ENCODE measurements around the gene ADGRG6. TPM values are rescaled to one million over a fixed set of nuclear protein-coding genes. Genes with fewer than 3 reads are reported as not detected.

Gene ADGRG6
- total RNA-seq, 1 donor from 2014 or later, result 39.1 TPM

DNA sequence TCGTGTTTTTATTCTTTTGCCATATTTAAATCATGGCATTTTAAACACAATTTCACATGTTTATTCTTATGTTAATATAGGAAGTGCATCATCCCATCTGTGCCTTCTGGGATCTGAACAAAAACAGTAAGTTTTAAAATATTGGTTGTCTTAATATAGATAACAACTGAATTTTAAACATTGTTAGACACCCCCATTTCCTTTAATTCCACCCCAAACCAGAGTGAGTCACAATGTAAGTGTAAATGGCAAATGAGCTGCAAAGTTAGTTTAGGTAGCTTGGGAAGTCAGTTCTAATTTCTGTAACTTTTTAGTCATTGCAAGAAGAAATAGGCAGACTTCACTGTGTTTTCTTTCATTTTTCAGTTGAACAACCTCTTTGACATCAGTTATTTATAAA lies 108.0 kb downstream of the ADGRG6 start:
- H3K36me3 ChIP-seq (ENCODE audit: control insufficient read depth, insufficient read depth, low read length), result no peaks in the 10 kb centered on the region
- H3K27me3 ChIP-seq (ENCODE audit: control insufficient read depth, insufficient read depth, low read length), result no peaks in the 10 kb centered on the region
- no peak for DNase-seq (ENCODE audit: low read depth)
- no peak overlapping the region for H3K4me3 ChIP-seq (ENCODE audit: low read depth, low read length)
- TF ChIP-seq, protein P1, sequence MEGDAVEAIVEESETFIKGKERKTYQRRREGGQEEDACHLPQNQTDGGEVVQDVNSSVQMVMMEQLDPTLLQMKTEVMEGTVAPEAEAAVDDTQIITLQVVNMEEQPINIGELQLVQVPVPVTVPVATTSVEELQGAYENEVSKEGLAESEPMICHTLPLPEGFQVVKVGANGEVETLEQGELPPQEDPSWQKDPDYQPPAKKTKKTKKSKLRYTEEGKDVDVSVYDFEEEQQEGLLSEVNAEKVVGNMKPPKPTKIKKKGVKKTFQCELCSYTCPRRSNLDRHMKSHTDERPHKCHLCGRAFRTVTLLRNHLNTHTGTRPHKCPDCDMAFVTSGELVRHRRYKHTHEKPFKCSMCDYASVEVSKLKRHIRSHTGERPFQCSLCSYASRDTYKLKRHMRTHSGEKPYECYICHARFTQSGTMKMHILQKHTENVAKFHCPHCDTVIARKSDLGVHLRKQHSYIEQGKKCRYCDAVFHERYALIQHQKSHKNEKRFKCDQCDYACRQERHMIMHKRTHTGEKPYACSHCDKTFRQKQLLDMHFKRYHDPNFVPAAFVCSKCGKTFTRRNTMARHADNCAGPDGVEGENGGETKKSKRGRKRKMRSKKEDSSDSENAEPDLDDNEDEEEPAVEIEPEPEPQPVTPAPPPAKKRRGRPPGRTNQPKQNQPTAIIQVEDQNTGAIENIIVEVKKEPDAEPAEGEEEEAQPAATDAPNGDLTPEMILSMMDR (IDR thresholded peaks at IDR 0.05; ENCODE audit: insufficient read depth, low read length, poor library complexity, severe bottlenecking), result no peak

DNA sequence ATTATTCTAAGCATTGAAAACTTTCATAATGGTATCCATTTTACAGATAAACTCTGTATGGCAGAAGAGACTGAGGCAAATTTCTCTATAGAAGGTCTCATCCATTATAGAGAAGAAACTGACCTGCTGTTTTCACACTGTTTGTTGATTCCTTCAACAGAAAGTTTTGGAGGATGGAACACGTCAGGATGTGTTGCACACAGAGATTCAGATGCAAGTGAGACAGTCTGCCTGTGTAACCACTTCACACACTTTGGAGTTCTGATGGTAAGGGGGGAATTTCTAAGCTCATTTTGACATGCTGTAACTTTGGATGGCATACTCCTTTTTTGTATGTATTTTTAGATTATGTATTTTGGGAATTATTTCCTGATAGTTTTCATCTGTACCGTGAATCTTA lies 109.3 kb downstream of the ADGRG6 start:
- Histone ChIP-seq H3K36me3 (ENCODE audit: control insufficient read depth, insufficient read depth, low read length) (no peaks in the 10 kb centered on the region), H3K27me3 (ENCODE audit: control insufficient read depth, insufficient read depth, low read length) (no peaks in the 10 kb centered on the region), H3K4me3 (ENCODE audit: low read depth, low read length) (no peak overlapping the region)
- no peak for DNase-seq (ENCODE audit: low read depth)
- TF ChIP-seq, protein P1 (IDR thresholded peaks at IDR 0.05; ENCODE audit: insufficient read depth, low read length, poor library complexity, severe bottlenecking), result no peak

DNA sequence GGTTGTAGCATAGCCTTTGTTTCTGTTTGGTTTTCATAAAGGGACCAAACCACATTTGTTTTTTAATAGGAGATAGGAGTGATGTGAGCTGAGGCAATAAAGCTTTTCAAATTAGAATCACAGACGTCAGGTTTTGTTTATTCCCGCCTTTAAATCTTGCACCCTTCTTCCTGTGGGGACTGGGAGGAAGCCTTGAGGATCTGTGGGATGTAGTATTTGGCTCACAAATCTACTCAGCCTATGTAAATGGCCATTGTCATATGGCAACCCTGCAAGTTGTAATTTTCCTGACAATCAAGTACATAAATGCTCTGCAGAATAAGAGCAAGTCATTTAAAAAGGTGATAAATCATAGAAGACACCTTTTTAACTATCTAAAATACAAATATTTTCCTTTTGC lies 110.4 kb downstream of the ADGRG6 start:
- Histone ChIP-seq H3K36me3 (ENCODE audit: control insufficient read depth, insufficient read depth, low read length) (no peaks in the 10 kb centered on the region), H3K27me3 (ENCODE audit: control insufficient read depth, insufficient read depth, low read length) (no peaks in the 10 kb centered on the region), H3K4me3 (ENCODE audit: low read depth, low read length) (no peak overlapping the region)
- TF ChIP-seq, protein P1 (IDR thresholded peaks at IDR 0.05; ENCODE audit: insufficient read depth, low read length, poor library complexity, severe bottlenecking), result no peak
- DNase-seq (ENCODE audit: low read depth), result no peak

DNA sequence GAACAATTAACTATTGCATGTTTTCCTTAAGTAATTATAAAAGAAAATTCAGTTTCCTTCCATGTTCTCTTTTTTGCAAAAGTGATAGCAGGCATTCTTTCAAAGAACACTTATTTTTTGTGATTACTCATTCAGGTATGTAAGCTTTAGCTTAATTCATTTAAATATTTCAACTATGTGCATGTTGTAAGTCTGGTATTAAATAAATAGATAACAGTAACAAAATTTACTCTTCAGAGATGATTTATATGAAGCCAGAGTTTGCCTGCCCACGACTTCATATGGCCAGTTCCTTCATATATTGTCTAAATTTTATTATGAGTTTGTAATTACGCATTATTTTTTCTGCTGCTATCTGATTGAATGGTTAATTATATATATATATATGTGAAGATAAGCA lies 110.9 kb downstream of the ADGRG6 start:
- H3K36me3 ChIP-seq (ENCODE audit: control insufficient read depth, insufficient read depth, low read length), result no peaks in the 10 kb centered on the region

DNA sequence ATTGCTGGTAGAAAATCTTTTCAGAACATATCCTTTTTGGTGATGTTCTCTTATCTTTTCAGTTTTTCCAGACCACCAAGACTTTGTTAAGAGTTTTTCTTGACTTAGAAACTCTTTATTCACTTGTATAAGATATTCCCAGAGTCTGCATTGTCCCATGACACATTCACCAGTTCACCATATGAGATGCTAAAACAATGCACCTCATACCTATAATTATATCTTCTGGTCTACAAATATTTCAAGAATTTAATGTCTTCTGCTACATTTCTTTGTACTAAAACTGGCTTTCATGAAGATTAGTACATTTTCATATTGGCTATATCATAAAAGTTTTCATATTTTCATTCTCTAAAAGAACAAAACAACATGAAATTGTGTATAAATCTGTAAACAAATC lies 111.3 kb downstream of the ADGRG6 start:
- no peak for DNase-seq (ENCODE audit: low read depth)
- H3K36me3 ChIP-seq (ENCODE audit: control insufficient read depth, insufficient read depth, low read length), result no peaks in the 10 kb centered on the region
- TF ChIP-seq, protein P1 (IDR thresholded peaks at IDR 0.05; ENCODE audit: insufficient read depth, low read length, poor library complexity, severe bottlenecking), result no peak
- no peaks in the 10 kb centered on the region for H3K27me3 ChIP-seq (ENCODE audit: control insufficient read depth, insufficient read depth, low read length)
- H3K4me3 ChIP-seq (ENCODE audit: low read depth, low read length), result no peak overlapping the region

More for the DNA sequence above, 110.9 kb downstream of the ADGRG6 start:
- Histone ChIP-seq H3K27me3 (ENCODE audit: control insufficient read depth, insufficient read depth, low read length) (no peaks in the 10 kb centered on the region), H3K4me3 (ENCODE audit: low read depth, low read length) (no peak overlapping the region)
- TF ChIP-seq, protein P1 (IDR thresholded peaks at IDR 0.05; ENCODE audit: insufficient read depth, low read length, poor library complexity, severe bottlenecking), result no peak
- no peak for DNase-seq (ENCODE audit: low read depth)

DNA sequence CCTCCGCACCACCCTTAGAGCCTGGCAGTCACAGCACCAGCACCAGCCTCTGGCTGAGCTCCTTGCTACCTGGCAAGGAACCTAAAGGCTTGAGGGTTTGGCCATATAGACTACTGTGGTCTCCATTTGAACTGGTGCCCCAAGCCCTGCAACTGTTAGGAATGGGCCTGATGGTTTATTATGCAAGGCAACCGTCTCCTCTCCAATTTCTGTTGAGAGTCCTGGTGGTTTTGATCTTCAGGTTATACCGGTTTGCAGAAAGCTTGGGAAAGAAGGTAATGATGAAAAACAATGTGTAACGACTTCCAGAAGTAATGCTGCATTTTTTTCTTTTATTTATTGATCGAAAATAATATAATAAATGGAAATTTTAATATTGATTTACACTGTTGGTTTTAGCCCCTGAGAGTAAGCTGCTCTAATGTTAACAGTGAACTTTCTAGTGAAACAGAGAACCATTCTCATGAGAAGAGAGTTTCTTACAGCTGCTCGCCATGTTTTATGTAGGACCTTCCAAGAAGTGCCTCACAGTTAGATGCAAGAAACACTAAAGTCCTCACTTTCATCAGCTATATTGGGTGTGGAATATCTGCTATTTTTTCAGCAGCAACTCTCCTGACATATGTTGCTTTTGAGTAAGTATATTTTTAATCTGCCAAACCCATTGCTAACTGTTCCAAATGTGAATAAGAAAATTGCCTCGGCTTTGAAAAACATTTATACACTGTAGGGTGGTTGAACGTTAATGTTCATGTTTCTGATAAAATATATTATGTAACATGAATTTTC lies 112.8 kb downstream of the ADGRG6 start:
- H3K36me3 ChIP-seq (ENCODE audit: control insufficient read depth, insufficient read depth, low read length), result no peaks in the 10 kb centered on the region
- H3K4me3 ChIP-seq (ENCODE audit: low read depth, low read length), result no peak overlapping the region
- DNase-seq (ENCODE audit: low read depth), result no peak
- no peaks in the 10 kb centered on the region for H3K27me3 ChIP-seq (ENCODE audit: control insufficient read depth, insufficient read depth, low read length)
- TF ChIP-seq, protein P1 (IDR thresholded peaks at IDR 0.05; ENCODE audit: insufficient read depth, low read length, poor library complexity, severe bottlenecking), result no peak
